Vagina (tissue), 2 donors: ENCODE data around the gene IFNA17.

Experiments
- POLR2A ChIP-seq, 2 donors: fragments of 450-650 bp; IDR thresholded peaks; one replicate each; pipeline ENCODE4 v1.6.1; 2017; ENCODE audit warnings: antibody characterized with exemption in 2 of 2, mild to moderate bottlenecking in 2 of 2, moderate library complexity in 2 of 2
- POLR2AphosphoS5 ChIP-seq, 2 donors: sonication (generic); formaldehyde crosslinking; IDR thresholded peaks; one replicate each; pipeline ENCODE4 v1.9.0; 2017; ENCODE audit warnings: antibody characterized with exemption in 2 of 2, mild to moderate bottlenecking in 2 of 2, low read depth in 1 of 2; ENCODE audit not compliant: insufficient read depth in 1 of 2
- TF ChIP-seq, protein P1 (sequence below), 3 experiments: fragments of 450-650 bp in 2 of 3; fragments of 200-600 bp in 1 of 3; sonication (generic) in 1 of 3; IDR thresholded peaks; one replicate each; pipeline ENCODE4 v1.5.1; 2017 to 2019; ENCODE audit warnings: antibody characterized with exemption in 3 of 3, mild to moderate bottlenecking in 2 of 3, moderate library complexity in 2 of 3

DNA sequence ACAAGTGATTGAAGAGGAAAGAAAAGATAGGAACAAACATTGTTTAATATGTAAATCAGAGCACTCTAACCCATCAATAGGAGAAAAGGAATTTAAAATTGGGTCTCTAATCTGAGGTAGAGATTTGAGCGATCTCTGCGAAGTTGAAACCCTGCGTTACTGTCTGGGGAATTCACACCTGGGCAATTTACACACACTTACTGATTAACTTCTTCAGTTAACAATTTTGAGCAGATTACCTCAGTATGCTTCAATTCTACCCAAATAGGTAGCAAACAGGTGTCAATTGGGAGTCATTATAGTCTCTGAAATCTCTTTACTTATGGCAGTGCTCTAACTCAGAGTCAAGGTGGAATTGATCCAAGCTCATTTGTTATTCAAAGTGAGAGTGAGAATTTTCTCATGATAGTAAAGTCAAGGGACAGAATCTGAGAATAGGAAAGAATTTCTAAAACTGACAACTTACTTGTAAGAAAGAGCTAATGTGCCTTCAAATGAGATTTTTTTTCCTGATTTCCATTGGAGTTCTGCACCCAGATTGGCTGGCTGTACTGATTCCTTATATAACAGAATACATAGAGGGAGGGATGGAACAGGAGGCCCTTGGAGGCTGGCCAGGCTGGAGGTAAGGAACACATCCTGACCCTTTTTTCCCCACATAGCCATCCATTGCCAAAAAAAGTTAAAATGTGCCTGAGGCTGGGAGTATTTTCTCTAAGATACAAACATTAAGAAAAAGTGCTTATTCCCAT is 38.9 kb upstream of the IFNA17 start:
- TF ChIP-seq, protein P1, sequence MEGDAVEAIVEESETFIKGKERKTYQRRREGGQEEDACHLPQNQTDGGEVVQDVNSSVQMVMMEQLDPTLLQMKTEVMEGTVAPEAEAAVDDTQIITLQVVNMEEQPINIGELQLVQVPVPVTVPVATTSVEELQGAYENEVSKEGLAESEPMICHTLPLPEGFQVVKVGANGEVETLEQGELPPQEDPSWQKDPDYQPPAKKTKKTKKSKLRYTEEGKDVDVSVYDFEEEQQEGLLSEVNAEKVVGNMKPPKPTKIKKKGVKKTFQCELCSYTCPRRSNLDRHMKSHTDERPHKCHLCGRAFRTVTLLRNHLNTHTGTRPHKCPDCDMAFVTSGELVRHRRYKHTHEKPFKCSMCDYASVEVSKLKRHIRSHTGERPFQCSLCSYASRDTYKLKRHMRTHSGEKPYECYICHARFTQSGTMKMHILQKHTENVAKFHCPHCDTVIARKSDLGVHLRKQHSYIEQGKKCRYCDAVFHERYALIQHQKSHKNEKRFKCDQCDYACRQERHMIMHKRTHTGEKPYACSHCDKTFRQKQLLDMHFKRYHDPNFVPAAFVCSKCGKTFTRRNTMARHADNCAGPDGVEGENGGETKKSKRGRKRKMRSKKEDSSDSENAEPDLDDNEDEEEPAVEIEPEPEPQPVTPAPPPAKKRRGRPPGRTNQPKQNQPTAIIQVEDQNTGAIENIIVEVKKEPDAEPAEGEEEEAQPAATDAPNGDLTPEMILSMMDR (IDR thresholded peaks at IDR 0.05) = no peak
- TF ChIP-seq POLR2AphosphoS5 (IDR thresholded peaks at IDR 0.05; ENCODE audit: insufficient read depth in 1 of 2, low read depth in 1 of 2) (no peak), POLR2A (IDR thresholded peaks at IDR 0.05) (no peak)
